Measurements from ENCODE around the gene SAMD14.

Gene SAMD14

GRCh38 chr17:50165066-50165465, 35.1 kb upstream of the SAMD14 start:
- FAIRE-seq: no peak

- FAIRE-seq: no peak
These were observed 34.7 kb upstream of the SAMD14 start for GRCh38 chr17:50164697-50164988.

DNA sequence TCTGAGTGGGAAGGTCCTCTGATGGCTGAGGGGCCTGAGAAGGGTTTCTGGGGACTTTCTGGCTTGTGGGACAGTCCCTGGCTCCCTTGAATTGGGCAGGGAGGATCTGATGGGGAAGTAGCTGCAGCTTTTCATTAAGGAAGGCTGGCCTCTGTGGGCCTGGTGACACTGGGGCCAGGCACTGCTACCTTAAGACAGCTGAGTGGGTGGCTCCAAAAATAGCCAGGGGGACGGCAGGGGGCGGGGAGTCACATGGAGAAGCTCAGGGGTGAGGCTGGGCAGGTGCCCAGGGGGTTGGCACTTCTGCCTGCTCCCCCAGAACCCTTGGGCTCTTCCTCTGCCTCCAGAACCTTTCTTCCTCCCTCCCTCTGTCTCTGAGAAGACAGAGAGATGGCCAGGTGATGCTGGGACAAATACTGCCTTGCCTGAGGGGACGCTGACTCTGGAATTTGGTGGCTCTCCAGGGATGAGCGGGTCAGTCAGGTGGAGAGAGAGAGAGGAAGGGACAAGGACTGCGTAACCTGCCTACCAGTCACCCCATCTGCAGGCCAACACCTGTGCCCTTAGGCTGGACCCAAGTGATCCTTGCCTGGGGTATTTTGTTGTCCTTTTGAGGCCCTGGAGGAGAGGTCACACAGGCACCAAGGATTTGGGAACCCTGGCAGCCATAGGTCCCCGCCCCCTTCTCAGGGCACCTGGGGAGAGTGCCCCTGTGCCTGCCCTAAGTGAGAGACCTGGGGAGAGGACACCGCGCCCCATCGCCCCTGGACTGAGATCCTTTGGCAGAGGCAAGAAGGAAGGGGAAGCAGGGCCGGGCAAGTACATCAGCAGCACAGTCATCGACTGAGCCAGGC, 34.1 kb upstream of the SAMD14 start:
- no peak for FAIRE-seq

- FAIRE-seq: no peak
These were observed 32.7 kb upstream of the SAMD14 start for GRCh38 chr17:50162466-50163254.

DNA sequence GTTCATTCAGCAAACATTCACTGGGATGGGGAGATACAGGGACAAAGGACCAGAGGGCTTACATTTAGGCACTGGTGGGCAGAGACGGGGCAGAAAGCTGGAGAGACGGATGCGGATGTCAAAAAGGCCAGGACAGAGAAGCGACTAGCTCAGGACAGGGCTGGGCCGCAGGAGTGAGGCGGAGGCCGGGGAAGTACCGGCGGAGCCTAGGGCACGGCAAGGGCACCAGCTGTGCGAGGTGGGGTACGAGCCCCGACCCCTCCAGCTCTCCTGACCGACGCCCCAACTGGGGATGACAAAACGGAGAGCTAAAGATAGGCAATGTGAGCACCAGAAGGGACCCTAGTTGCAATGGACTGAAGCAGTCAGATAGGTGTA, 31.9 kb upstream of the SAMD14 start:
- no peak for FAIRE-seq

GRCh38 chr17:50161023-50161910, 31.3 kb upstream of the SAMD14 start:
- FAIRE-seq: no peak

GRCh38 chr17:50157891-50158290, 27.9 kb upstream of the SAMD14 start:
- FAIRE-seq: no peak

GRCh38 chr17:50155115-50155819, 25.3 kb upstream of the SAMD14 start:
- FAIRE-seq: no peak

- FAIRE-seq: no peak
These were observed 24.6 kb upstream of the SAMD14 start for GRCh38 chr17:50154604-50155003.

GRCh38 chr17:50153650-50154575, 24.0 kb upstream of the SAMD14 start:
- no peak for FAIRE-seq

DNA sequence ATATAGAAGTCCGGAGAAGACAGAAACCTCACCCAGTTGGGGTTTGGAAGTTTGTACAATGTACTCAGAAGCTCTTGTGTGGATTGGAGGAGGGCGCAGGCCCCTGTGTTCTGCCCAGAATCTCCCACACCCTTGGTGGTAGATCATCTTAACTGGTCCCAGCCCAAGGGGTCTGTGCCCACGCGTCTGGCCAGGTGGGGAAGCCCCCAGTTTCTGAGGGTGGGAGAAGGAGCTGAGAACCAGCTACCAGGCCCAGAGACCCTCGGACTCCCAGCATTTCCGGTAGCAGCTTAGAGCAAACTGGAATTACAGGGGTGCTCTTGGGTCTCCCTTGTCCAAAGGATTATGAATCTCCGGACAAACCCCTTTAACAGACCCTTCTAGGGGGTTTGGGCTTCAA, 22.8 kb upstream of the SAMD14 start:
- FAIRE-seq: no peak

GRCh38 chr17:50151937-50152547, 22.1 kb upstream of the SAMD14 start:
- no peak for FAIRE-seq

GRCh38 chr17:50151041-50151936, 21.3 kb upstream of the SAMD14 start:
- FAIRE-seq: no peak

- no peak for FAIRE-seq
These were observed 20.5 kb upstream of the SAMD14 start, which contains the start of gene PPP1R9B for GRCh38 chr17:50150354-50151040. Gene PPP1R9B (minus strand): TSS chr17:50150677. CDS start chr17:50150513, 164 bp downstream.

- FAIRE-seq: no peak
These were observed 19.7 kb upstream of the SAMD14 start for GRCh38 chr17:50149417-50150353.

DNA sequence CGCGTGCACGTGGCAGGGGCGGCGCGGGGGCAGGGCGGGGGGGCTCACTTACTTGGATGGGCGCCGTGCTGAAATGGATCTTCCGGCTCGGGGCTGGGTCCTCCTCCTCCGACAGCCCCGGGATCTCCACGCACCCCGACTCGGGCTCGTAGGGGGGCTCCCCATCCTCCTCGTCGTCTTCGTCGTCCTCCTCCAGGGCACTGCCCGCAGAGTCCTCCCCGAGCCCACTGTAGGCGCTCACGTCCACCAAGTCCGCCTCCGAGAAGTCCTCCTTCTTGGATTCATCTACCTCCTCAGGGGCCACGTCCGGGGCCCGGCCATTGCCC, 19.1 kb upstream of the SAMD14 start:
- no peak for FAIRE-seq

GRCh38 chr17:50148226-50149090, 18.5 kb upstream of the SAMD14 start:
- FAIRE-seq: no peak

Data from colon (tissue), 2 donors.